Right kidney (tissue), 9 donors: ENCODE data around the gene SLC25A46.
"Not testable (repeated sequence)": the region's sequence is repeated elsewhere in the genome, so short reads cannot be mapped to it uniquely, and the experiment has no call there.

Source experiments
- DNase-seq: peaks from one replicate; pipeline ENCODE4 v3.0.0-alpha.2; 2016
- long read RNA-seq, 8 donors: transcript quantifications; one replicate each; lab custom pipeline, GENCODE V29; 2026

SLC25A46 gene
- long read RNA-seq, donor 1, transcript SLC25A46-201 (8 exons, 2,385 nt), result major isoform, 11 of 11 reads
- long read RNA-seq, donor 1, partial matches to known transcripts, result 0 of 11 reads
- long read RNA-seq, donor 1, other reads (novel, unspliced or antisense), result 0 of 11 reads
- long read RNA-seq, donor 2, transcript SLC25A46-201 (8 exons, 2,385 nt), result major isoform, 8 of 8 reads
- long read RNA-seq, donor 2, partial matches to known transcripts, result 0 of 8 reads
- long read RNA-seq, donor 2, other reads (novel, unspliced or antisense), result 0 of 8 reads
- long read RNA-seq, donor 3, full-length matches to known transcripts, result 5 of 5 reads
- long read RNA-seq, donor 3, partial matches to known transcripts, result 0 of 5 reads
- long read RNA-seq, donor 3, other reads (novel, unspliced or antisense), result 0 of 5 reads
- long read RNA-seq, donor 4, full-length matches to known transcripts, result 15 of 15 reads
- long read RNA-seq, donor 4, partial matches to known transcripts, result 0 of 15 reads
- long read RNA-seq, donor 4, other reads (novel, unspliced or antisense), result 0 of 15 reads
- long read RNA-seq, donor 5, full-length matches to known transcripts, result 4 of 4 reads
- long read RNA-seq, donor 5, partial matches to known transcripts, result 0 of 4 reads
- long read RNA-seq, donor 5, other reads (novel, unspliced or antisense), result 0 of 4 reads
- long read RNA-seq, donor 6, full-length matches to known transcripts, result 10 of 10 reads
- long read RNA-seq, donor 6, partial matches to known transcripts, result 0 of 10 reads
- long read RNA-seq, donor 6, other reads (novel, unspliced or antisense), result 0 of 10 reads
- long read RNA-seq, donor 7, full-length matches to known transcripts, result 18 of 23 reads
- long read RNA-seq, donor 7, partial matches to known transcripts, result 5 of 23 reads
- long read RNA-seq, donor 7, other reads (novel, unspliced or antisense), result 0 of 23 reads
- long read RNA-seq, donor 8, full-length matches to known transcripts, result 10 of 10 reads
- long read RNA-seq, donor 8, partial matches to known transcripts, result 0 of 10 reads
- long read RNA-seq, donor 8, other reads (novel, unspliced or antisense), result 0 of 10 reads

GRCh38 chr5:110738812-110739651 lies at the start of gene SLC25A46:
SLC25A46 (plus strand) TSS chr5:110739007; CDS start chr5:110739120, 113 bp downstream.
- peak; percentile 90 for DNase-seq

GRCh38 chr5:110690587-110690986 lies 48.2 kb upstream of the SLC25A46 start:
- DNase-seq, result not testable (repeated sequence)

GRCh38 chr5:110692669-110693068 lies 46.1 kb upstream of the SLC25A46 start:
- DNase-seq, result not testable (repeated sequence)

GRCh38 chr5:110702300-110702699 lies 36.5 kb upstream of the SLC25A46 start:
- no peak for DNase-seq

- no peak for DNase-seq
These were observed 36.1 kb upstream of the SLC25A46 start for GRCh38 chr5:110702704-110703103.

- DNase-seq, result no peak
These were observed 35.3 kb upstream of the SLC25A46 start for GRCh38 chr5:110703481-110703880.

- DNase-seq, result no peak
These were observed 33.5 kb upstream of the SLC25A46 start for GRCh38 chr5:110705349-110705748.

GRCh38 chr5:110707260-110707844 lies 31.5 kb upstream of the SLC25A46 start:
- DNase-seq, result no peak

- no peak for DNase-seq
These were observed 22.3 kb upstream of the SLC25A46 start for GRCh38 chr5:110716247-110717245.

GRCh38 chr5:110718311-110718710 lies 20.5 kb upstream of the SLC25A46 start:
- DNase-seq, result no peak

GRCh38 chr5:110726249-110727024 lies 12.4 kb upstream of the SLC25A46 start, which contains the start of gene TMEM232:
TMEM232 (minus strand) TSS chr5:110726671; CDS start chr5:110667352, 59,319 bp downstream.
- DNase-seq, result peak; percentile 57

- DNase-seq, result no peak
These were observed 11.8 kb upstream of the SLC25A46 start for GRCh38 chr5:110727025-110727314.

GRCh38 chr5:110731499-110731898 lies 7.3 kb upstream of the SLC25A46 start:
- DNase-seq, result not testable (repeated sequence)

- no peak for DNase-seq
These were observed 4.7 kb upstream of the SLC25A46 start for GRCh38 chr5:110734101-110734500.

- no peak for DNase-seq
These were observed 3.3 kb upstream of the SLC25A46 start for GRCh38 chr5:110735556-110735955.

- DNase-seq, result no peak
These were observed 2.1 kb upstream of the SLC25A46 start for GRCh38 chr5:110736753-110737152.

GRCh38 chr5:110738503-110738811 lies 350 bp upstream of the SLC25A46 start:
- DNase-seq, result no peak

GRCh38 chr5:110751902-110752762 lies 13.3 kb downstream of the SLC25A46 start:
- DNase-seq, result no peak

GRCh38 chr5:110752953-110753352 lies 14.1 kb downstream of the SLC25A46 start:
- no peak for DNase-seq
